PC-3 (cell line): ENCODE results near the gene PLEKHA5.

Experiments
- EZH2 ChIP-seq: fragments of 300-600 bp; sonication (generic); IDR thresholded peaks from one replicate; pipeline ENCODE4 v1.6.1; 2017; ENCODE audit warnings: antibody characterized with exemption, mild to moderate bottlenecking, low read length; ENCODE audit not compliant: unreplicated experiment
- EZH2phosphoT487 ChIP-seq: fragments of 300-600 bp; sonication (generic); IDR thresholded peaks from 2 replicates; pipeline ENCODE4 v1.6.1; 2018; ENCODE audit warnings: mild to moderate bottlenecking, antibody characterized with exemption, low read length, borderline replicate concordance
- TF ChIP-seq, protein P1 (sequence below): fragments of 300-600 bp; sonication (generic); conservative IDR thresholded peaks from 2 replicates; pipeline ENCODE4 v1.5.1; 2017; ENCODE audit warnings: antibody characterized with exemption, low read depth, mild to moderate bottlenecking, low read length

- TF ChIP-seq, protein P1, sequence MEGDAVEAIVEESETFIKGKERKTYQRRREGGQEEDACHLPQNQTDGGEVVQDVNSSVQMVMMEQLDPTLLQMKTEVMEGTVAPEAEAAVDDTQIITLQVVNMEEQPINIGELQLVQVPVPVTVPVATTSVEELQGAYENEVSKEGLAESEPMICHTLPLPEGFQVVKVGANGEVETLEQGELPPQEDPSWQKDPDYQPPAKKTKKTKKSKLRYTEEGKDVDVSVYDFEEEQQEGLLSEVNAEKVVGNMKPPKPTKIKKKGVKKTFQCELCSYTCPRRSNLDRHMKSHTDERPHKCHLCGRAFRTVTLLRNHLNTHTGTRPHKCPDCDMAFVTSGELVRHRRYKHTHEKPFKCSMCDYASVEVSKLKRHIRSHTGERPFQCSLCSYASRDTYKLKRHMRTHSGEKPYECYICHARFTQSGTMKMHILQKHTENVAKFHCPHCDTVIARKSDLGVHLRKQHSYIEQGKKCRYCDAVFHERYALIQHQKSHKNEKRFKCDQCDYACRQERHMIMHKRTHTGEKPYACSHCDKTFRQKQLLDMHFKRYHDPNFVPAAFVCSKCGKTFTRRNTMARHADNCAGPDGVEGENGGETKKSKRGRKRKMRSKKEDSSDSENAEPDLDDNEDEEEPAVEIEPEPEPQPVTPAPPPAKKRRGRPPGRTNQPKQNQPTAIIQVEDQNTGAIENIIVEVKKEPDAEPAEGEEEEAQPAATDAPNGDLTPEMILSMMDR = no peak
- TF ChIP-seq EZH2 (no peak), EZH2phosphoT487 (no peak)
Observed at GRCh38 chr12:19230896-19231295, 101.4 kb downstream of the PLEKHA5 start.
